Hepatic stellate cell (primary cell): ENCODE measurements around the gene CEND1.

ENCODE experiments used
- DNase-seq: peaks from one replicate; pipeline ENCODE4 v3.0.0; 2011; ENCODE audit warnings: low spot score

Gene CEND1

DNA sequence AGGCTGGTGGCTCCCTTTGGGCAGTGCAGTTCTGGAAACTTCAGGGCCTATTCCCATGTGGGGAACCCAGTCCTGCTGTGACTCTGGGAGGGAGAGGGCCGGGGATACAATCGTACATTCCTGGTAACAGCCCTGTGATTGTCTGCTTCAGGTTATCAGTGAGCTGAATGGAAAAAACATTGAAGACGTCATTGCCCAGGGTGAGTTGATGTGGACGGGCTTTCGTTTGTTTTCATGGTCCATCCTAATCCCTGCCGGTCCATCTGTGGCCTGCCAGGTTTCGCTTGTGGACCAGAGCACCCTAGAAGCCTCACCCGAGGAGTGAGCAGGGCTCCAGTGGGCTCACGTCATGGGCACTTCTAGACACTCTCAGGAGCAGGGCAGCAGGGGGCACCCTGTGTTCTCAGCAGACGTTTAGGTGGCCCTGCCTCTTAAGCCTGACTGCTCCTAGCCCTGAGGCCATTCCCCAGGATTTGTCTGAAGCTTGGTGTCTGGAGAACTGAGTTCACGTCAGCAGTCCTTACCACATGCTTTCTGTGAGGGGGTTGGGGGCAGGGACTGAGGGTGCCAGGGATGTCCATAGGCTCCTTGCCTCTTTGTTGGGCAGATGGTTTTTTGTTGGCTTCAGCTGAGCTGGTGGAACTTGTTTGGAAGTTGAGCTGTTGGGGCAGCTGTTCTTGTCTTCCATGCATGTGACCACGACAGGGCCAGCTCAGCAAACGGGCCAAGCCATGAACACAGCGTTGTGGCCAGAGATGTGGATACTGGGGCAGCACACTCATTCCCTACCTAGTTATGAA lies 21.8 kb upstream of the CEND1 start:
- no peak for DNase-seq

DNA sequence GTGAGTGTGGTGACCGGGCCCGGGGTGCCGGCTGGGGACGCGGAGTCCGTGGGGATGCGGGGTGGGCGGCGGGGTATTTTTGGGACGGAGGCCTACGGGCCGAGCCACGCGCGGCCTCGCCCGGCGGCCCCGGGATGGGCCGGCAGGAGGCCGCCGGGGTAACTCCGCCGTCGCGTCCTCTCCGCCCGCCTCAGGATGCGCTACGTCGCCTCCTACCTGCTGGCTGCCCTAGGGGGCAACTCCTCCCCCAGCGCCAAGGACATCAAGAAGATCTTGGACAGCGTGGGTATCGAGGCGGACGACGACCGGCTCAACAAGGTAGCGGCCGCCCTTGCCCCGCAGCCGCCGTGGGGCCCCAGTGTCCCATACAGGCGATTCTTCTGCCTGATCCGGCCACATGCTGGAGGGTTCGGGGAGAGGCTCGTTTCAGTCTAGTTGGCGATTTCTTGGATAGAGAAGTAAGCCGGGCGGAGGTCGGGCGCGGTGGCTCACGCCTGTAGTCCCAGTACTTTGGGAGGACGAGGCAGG lies 20.2 kb upstream of the CEND1 start:
- DNase-seq = no peak

- DNase-seq = peak; percentile 98
Observed at GRCh38 chr11:809287-810039, 19.6 kb upstream of the CEND1 start, which contains the start of gene RPLP2. RPLP2 (plus strand) TSS chr11:809967; CDS start chr11:810235, 268 bp downstream.

GRCh38 chr11:808427-809286 lies 18.8 kb upstream of the CEND1 start:
- DNase-seq = no peak

DNA sequence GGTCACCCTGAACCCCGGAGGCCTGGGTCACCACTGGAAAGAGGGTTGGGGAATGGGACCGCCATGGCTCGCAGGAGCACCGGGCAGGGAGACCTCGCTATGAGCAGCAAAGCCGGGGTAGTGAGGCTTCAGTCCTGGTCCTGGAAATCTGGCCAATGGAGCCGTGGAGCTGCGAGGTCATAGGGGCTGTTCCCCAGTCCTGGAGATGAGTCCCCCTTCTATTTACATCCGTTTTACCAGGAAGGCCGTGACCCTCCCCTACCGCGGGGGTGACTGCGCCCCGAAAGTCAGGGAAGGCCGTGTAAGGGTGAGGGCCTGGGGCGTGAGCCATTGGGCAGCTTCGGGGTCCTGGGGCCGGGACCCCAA lies 14.7 kb upstream of the CEND1 start:
- no peak for DNase-seq

DNA sequence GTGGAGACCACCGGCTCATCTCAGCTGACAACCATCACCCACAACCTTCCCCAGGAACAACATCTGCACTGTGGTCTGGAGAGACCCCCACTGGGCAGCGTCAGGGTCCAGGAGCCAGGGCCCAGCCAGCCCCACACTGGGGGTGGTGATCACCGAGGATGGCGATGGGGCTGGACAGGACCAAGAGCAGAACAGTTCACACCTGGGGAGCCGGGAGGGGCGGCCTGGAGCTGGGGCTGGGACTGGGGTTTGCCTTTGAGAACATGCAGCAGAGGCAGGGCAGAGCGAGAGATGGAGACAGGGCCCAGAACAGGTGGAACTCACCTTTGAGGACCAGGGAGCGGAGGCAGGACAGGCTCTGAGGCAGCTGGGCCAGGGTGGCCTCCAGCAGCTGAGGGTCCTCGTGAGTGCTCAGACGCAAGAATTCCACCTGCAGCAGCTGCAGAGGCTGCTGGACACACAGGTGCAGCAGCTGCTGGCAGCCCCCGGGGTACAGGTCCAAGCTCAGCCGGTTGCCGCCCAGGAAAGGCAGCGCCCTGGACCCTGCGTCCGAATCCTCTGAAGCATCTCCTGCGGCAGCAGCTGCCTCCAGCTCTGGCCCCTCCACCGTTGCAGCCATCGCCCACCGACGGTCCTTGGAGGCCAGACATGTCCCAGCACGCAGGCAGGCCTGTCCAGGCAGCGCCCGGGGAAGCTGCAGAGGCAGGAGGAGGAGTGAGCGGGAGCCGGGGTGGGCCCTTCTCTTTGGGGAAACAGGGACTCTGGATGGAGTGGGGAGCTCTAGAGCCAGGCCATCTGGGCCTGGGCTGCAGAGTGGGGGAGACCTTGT lies 14.1 kb upstream of the CEND1 start:
- no peak for DNase-seq

DNA sequence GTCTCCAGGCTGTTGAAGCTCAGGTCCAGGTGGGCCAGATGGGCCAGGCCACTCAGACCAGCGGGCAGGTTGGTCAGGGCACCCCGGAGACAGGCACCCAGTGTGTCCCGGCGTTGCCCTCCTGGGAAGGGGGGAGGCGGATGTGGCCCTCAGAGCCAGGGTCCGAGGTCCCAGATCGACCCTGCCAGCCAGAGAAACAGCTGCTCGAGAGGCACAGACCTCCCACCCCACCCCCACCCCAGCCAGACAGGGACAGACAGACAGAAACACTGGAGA lies 13.5 kb upstream of the CEND1 start:
- DNase-seq = no peak

DNA sequence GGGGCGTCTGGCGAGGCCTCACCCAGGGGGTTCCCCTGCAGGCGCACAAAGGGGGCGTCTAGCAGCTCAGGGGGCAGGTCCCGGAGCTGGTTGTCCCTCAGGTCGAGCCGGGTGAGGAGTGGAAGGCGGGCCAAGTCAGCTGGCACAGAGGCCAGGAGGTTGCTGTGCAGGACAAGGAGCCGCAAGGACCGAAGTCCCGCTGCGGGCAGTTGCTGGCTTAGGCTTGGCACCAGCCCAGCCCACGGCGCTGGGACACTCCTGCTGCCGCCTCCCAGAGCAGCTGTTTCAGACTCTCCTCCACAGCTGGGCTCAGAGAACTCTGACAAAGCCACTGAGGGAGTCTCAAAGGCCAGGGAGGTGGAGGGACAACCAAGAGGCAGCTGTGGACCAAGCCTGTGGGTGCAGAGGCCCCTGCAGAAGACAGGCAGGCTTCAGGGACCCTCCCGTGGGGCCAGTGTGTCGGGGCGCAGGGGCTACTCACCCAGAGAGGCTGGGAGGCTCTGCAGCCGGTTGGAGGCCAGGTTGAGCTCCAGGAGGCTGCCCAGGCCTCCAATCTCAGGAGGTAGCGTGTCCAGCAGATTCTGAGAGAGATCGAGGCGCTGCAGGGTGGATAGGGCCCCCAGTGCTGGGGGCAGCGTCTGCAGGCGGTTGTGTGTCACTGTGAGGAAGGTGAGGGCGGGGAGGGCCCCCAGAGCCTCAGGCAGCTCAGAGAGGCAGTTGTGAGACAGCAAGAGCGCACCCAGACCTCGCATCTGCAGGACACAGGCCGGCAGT lies 13.0 kb upstream of the CEND1 start:
- DNase-seq = no peak

DNA sequence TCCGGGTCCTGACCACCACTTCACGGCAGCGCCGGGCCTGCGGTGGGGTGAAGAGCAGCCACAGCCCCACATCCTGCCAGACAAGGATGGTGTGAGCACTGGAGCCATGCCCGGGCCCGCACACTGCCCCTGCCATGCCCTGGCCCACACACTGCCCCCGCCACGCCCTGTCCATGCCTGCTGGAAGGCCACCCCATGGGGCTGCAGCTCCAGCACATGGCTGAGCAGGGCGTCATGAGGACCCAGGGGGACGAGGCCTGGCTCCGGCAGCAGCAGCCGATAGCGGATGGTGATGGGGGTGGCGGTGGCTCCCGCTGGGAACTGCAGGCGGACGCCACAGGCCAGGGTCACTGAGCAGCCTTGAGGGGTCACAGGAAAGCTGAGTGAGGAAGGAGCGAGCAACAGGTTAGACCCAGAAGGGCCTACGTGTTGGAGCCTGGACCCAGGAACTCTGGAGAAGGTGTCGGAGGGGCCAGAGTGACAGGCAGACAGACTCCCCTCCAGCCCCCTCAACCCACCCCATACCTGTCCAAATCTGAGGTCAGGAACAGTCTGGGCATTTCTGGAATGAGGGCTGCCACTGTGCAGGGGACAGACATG lies 12.2 kb upstream of the CEND1 start:
- no peak for DNase-seq

DNA sequence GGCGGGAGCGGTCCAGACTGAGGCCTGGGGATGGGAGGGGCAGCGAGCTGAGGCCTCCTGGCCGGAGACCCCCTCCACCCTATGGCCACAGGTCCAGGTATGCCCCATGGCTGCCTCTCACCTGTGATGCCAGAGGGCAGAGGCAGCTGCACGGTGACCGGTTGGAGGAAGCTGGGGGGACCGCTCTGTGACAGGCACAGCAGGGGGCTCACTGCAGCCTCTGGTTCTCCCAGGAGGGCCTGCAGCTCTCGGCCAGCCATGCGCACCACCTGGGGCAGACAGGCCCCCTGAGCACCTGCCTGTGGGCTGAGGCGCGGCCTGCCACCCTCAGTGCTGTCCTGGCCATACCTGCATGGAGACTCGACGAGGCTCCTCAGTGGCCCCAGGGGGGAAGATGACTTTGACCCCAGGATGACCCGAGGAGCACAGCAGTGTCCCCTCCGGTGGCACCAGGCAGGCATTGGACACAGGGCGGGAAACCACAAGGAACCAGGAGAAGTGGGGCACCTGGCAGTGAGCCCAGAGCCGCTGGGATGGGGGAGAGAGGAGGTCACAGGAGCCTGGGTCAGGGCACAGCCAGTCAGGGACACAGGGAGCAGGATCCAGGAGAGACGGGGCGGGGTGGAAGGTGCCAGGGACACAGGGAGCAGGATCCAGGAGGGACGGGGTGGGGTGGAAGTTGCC lies 11.3 kb upstream of the CEND1 start:
- DNase-seq = no peak

GRCh38 chr11:800473-800872 lies 10.6 kb upstream of the CEND1 start:
- DNase-seq = no peak

- no peak for DNase-seq
Observed at GRCh38 chr11:799641-800316, 9.9 kb upstream of the CEND1 start.

DNA sequence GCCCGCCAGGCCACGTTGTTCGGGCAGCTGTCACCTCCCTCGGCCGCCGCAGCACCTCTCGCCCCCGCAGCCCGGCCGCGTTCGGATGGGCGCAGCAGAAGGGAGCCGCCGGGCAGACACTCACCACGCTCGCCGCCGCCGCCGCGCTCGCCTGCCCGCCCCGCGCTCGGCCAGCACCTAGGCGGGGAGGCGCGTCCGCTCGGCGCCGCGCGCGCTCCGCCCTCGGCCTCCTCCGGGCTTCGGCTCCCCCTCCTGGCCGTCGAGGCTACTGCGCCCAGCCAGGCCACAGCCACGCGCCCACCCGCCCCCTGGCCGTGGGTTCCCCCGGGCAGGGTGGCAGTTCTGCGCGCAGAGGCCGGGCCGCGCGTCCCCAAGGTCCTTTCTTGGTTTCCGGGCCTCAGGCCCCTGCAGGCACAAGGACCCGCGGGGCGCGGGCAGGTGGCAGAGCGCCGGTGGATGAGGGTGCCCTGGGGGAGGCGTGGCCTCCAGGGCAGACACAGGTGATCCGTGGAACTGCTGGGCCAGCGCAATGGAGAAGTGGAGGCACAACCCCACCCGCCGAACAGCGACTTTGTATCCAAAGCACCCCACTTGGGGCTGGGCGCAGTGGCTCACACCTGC lies 8.3 kb upstream of the CEND1 start, which contains the start of gene SLC25A22:
SLC25A22 (minus strand) TSS at position 189 of the 621 bp plus-strand sequence. CDS start 3,275 bp downstream, outside the sequence.
- DNase-seq = peak; percentile 94

DNA sequence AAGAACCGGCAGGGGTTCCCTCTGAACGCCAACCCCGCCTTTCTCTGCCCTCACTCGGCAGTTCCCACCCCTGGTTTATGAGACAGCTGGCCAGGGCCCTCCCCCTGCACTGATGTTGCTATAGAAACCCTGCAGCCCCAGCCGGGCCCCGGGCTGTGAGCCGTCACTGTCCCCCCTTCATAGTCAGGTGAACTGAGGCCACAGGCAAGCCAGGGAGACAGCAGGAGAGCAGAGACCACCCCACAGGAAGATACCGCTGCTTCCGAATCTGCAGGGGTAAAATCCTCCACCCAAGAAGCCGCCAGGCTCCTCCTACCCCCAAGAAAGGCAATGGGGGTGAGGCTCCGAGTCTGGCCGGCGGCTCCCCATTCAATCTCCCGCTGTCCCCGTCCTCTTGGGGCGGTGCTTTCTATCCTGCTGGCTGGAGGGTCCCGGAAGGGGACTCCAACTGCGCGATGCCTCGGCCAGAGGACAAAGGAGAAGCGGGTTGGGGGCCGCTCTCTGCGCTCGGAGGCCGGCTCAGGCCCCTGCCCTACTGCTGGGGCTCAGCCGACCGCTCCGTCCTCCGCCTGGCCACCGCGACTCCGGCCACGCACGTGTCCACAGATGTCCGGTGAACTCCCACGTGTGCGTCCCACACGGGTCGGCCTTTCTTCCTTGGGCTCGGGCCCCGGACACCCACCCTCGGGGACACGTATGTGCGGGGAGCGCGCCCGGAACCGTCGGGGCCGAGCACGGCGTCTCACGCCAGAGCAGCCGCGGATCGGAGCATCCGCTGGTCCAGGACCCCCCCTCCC lies 7.6 kb upstream of the CEND1 start:
- peak; percentile 93 for DNase-seq

DNA sequence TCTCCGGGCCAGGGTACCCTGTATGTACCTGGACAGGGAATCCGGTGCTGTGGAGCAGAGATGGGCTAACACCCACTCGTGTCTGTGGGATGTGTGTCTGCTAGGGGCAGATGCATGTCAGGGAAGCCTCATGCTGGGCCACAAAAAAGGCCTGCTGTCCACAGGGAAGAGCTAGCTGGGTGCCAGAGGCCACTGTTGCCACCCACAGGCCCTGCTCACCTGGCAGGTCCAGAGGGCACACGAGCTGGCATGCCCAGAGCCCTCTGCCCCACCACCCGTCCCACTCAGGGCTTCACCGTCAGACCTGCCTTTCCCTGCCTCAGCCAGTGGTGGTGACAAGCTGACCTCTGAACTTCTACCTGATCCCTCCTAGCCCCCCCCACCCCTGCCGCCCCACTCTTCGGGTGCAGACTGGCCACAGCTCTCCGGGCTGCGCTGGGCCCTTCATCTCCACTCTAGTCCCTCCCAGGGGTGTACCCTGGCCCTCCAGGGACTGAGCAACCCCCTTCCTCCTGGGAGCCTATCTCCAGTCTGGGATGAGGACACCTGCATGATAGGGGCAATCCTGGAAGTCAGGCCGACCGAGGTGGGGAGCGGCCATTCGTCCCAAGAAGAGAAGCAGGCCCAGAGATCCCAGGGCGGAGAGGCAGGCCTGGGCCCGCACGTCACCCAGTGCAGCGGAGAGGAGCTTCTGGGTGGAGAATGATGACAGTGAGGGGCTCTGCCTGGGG lies 6.8 kb upstream of the CEND1 start:
- no peak for DNase-seq

DNA sequence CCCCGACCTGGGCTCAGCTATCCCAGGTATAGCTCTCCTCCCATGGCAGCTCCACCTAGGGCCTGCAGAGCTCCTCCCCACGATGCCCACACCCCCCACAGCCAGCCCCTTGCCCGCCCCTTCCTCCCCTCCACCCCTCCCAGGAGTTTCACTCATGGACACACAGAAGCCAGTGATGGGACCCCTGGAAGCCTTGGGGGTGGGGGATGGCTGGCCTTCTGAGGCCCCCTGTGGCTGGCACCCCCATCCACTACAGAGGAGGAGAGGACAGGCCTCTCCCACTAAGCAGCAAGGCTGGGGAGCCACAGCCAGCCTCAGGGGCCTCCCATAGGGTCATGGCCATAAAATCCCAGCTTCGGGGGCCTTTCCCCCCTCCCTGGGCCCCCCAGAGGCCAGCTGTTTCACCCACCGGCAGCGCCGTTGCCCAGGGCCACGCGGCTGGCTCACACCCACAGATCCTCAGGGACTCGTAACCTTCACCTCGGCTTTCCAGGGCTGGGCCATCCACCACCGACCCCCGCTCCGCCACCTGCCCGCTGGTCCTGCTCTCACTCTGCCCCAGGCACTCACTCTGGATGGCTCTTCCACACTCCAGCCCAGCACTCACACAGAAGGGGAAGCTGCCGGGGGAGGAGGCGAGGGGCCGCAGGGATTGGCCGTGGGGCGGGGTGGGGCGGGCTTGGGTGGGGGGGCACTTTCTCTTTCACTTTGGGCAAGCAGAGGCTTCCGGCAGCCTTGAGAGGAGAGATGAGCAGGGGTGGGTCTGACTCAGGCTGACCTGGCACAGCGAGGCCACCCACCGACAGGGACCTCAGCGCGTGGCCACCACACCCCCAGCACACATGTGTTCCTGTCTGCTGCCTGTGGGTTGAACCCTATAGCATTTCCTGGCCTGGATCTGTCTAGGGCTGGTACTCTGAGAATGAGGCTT lies 6.0 kb upstream of the CEND1 start:
- peak; percentile 95 for DNase-seq
